ENCODE results near the gene RACGAP1.

DNA sequence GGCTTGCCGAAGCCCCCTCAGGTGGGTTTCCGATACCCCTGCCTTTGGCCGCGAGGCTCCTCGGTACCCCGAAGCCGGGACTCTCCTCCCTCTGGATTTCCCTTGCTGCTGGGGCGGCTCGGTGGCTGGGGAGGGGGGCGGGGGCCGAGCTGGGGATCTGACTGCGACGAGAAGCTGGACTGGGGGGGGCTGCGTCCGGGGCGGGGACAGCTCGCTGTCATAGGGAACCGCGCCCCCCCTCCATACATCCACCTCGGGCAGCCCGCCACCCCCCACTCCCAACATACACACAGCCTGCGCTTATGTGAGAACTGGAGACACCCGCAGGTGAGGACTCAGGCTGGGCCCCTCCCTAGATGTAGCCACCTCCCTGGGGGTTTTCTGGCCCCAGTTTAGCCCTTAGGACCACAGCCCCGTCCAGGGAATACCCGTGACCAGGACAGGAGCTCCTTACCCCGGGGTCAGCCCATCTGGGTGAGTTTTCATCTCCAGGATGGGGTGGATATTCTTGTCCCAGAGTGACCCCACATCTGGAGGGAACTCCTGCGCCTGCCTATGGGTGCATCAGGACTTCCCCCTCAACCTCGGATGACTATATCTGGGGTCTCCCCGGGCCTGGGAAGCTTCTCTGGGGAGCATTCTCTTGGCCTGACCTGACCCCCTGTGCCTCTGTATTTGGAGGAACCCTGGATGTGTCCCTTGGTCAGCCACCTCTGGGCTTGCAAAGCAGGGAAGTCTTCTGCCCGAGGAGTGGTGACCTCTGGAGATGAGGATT lies 32.8 kb upstream of the RACGAP1 start:
- no peak for TF ChIP-seq FOXK2 (IDR thresholded peaks at IDR 0.05)
- no peak for TF ChIP-seq SP1 (IDR thresholded peaks at IDR 0.05)
- no peak for TF ChIP-seq FOXA1 (IDR thresholded peaks at IDR 0.05)
- TF ChIP-seq, protein P1, sequence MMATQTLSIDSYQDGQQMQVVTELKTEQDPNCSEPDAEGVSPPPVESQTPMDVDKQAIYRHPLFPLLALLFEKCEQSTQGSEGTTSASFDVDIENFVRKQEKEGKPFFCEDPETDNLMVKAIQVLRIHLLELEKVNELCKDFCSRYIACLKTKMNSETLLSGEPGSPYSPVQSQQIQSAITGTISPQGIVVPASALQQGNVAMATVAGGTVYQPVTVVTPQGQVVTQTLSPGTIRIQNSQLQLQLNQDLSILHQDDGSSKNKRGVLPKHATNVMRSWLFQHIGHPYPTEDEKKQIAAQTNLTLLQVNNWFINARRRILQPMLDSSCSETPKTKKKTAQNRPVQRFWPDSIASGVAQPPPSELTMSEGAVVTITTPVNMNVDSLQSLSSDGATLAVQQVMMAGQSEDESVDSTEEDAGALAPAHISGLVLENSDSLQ (IDR thresholded peaks at IDR 0.05), result no peak
- no peak for TF ChIP-seq LEF1 (IDR thresholded peaks at IDR 0.05; ENCODE audit: borderline replicate concordance)
- no peak for TF ChIP-seq TARDBP (IDR thresholded peaks at IDR 0.05)
- TF ChIP-seq BHLHE40 (IDR thresholded peaks at IDR 0.05; ENCODE audit: borderline replicate concordance), result no peak

All from HEK293T (cell line).